GM10266 (cell line): ENCODE data around the gene C9orf78.

Experiments
- DNase-seq: peaks from one replicate; pipeline ENCODE4 v3.0.0; 2012; ENCODE audit errors: extremely low spot score
- TF ChIP-seq, protein P1 (sequence below): IDR thresholded peaks from 2 replicates; pipeline ENCODE4 v1.5.1; 2012; ENCODE audit warnings: mild to moderate bottlenecking, low read depth; ENCODE audit not compliant: control insufficient read depth, insufficient read depth; ENCODE audit errors: missing control alignments

C9orf78 gene

DNA sequence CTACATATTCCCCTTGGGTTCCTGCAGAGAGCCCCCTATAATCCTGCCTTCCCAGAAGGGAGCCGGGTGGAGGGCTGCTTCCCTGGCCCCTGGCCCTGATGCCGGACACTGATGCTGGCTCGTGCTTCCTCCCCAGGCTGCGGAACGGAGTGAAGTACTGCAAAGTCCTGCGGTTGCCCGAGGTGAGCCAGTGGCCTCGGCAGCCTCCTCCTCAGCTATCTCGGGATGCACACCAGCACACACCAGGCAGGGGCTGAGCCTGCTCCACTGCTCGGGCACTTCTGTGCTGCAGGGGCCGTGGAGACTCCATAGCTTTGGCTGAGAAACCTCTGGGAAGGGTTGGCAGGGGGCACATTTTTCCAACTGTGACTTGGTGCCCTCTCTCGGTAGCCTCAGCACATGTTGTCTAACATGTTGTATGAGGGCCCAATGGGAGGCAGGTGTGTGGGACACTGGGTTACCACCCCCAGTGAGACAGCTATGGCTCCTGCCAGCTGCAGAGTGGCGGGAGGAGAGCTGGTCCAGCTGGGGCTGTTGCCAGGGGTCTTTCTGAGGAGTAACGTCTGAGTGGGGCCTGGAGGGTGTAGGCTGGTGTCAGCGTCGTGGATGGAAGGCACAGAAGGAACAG lies 38.6 kb upstream of the C9orf78 start:
- no peak for DNase-seq
- TF ChIP-seq, protein P1, sequence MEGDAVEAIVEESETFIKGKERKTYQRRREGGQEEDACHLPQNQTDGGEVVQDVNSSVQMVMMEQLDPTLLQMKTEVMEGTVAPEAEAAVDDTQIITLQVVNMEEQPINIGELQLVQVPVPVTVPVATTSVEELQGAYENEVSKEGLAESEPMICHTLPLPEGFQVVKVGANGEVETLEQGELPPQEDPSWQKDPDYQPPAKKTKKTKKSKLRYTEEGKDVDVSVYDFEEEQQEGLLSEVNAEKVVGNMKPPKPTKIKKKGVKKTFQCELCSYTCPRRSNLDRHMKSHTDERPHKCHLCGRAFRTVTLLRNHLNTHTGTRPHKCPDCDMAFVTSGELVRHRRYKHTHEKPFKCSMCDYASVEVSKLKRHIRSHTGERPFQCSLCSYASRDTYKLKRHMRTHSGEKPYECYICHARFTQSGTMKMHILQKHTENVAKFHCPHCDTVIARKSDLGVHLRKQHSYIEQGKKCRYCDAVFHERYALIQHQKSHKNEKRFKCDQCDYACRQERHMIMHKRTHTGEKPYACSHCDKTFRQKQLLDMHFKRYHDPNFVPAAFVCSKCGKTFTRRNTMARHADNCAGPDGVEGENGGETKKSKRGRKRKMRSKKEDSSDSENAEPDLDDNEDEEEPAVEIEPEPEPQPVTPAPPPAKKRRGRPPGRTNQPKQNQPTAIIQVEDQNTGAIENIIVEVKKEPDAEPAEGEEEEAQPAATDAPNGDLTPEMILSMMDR = no peak

DNA sequence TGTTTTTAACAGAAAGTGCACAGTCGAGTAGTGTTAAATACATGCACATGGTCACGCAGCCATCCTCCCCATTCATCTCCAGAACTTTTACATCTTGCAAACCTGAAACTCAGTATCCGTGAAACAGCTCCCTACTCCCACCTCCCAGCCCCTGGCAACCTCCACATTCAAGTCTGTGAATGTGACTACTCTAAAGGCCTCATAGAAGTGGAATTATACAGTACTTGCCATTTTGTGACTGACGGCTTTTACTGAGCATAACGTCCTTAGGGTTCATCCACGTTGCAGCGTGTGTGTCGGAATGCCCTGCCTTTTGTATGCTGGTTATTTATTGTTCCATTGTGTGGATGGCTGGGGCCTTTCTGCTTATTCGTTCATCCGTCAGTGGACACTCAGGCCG lies 36.0 kb upstream of the C9orf78 start:
- DNase-seq = no peak
- TF ChIP-seq, protein P1 = no peak

DNA sequence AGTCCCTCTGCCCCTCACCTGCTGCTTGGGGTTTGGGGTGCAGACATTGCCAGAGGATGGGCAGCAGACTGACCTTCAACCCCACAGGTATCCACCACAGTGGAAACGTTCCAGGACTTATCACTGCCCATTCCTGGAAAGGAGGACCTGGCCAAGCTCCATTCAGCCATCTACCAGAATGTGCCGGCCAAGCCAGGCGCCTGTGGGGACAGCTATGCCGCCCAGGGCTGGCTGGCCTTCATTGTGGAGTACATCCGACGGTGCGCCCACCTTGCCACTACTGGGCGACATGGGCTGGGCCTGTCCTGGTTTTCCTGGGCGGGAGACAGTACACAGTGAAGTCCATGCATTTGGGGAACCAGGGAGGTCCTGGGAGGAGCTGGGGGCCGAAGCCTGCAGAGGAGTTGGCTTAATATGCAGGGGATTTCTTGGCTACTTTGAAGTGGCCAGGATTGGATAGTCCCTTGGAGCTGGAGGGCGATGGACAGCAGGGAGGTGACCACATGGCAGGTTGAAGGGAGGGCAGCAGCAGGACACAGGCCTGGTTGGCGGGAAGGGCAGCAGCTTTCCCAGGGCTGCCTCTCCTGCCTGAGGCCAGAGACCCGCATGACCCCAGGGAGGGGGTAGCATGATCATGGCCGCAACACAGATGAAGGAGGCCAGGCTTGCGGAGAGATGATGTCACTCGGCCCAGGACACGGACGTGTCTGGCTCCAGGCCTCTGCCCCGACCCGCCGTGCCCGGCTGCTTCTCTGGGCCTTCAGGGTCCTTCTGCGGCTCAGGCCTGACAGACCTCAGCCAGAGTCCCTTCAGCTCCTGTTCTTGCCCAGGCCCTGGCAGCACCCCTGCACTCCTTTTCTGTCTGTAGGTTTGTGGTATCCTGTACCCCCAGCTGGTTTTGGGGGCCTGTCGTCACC lies 34.8 kb upstream of the C9orf78 start:
- no peak for DNase-seq

DNA sequence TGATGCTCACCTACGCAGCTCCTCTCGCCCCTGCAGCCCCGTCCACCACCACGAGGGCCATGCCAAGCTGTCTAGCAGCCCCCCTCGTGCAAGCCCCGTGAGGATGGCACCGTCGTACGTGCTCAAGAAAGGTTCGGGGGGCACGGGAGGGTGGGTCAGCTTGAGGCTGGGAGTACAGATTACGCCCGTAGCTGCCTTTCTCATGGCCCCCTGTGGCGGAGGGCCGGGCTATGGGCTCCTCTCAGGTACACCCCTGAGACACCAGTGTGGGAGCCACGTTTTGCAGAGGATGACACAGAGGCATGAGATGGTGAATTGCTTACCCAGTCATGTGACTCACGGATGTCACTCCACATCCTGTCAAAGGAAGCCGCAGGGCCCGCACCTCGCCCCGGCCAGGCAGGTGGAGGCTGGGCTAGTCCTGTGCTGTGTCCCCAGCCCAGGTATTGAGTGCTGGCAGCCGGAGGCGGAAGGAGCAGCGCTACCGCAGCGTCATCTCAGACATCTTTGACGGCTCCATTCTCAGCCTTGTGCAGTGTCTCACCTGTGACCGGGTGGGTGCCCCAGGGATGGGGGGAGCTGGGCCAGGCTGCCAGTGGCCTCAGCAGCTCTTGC lies 33.9 kb upstream of the C9orf78 start:
- TF ChIP-seq, protein P1 = no peak
- DNase-seq = no peak

More for the DNA sequence above, 34.8 kb upstream of the C9orf78 start:
- TF ChIP-seq, protein P1 = no peak

DNA sequence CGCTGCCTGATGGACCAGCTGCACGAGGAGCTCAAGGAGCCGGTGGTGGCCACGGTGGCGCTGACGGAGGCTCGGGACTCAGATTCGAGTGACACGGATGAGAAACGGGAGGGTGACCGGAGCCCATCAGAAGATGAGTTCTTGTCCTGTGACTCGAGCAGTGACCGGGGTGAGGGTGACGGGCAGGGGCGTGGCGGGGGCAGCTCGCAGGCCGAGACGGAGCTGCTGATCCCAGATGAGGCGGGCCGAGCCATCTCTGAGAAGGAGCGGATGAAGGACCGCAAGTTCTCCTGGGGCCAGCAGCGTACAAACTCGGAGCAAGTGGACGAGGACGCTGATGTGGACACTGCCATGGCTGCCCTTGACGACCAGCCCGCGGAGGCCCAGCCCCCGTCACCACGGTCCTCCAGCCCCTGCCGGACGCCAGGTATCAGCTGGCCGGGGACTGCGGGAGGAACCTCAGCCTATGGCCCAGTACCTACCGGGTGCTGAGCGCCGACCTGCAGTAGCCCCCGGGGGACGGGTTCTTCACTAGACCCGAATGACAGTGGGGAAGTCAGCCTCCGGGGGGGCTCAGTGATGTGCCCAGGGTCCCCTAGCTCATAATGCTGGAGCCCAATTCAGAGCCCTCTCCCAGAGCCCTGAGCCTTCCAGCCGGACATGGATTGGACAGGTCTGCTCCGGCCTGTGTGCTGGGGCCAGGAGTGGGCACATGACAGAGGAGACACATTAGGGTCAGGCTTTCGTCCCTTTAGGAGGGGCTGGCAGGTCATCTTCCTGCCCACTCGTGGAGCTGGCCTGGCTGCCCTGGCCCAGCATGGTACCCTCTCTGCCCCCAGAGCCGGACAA lies 33.2 kb upstream of the C9orf78 start:
- TF ChIP-seq, protein P1 = no peak
- no peak for DNase-seq

GRCh38 chr9:129867136-129868022 lies 32.3 kb upstream of the C9orf78 start:
- TF ChIP-seq, protein P1 = no peak
- DNase-seq = no peak
